Keratinocyte (primary cell): ENCODE data around the gene EPOP. TPM values are rescaled to one million over a fixed set of nuclear protein-coding genes. Genes with fewer than 3 reads are reported as not detected.

Experiments used
- DNase-seq: peaks from one replicate; pipeline ENCODE4 v3.0.0-alpha.2; 2011; ENCODE audit warnings: low read depth, missing footprints, low spot score
- FAIRE-seq: peaks from 2 replicates; lab custom pipeline; 2011; peaks lifted over from hg19 to GRCh38; lab: Jason Lieb, UNC
- H2AFZ ChIP-seq: 2 replicates; pipeline ENCODE4 v1.6.0; 2012; ENCODE audit warnings: low read length, control low read depth, inconsistent platforms; ENCODE audit not compliant: control insufficient read depth
- H3K27ac ChIP-seq: 2 replicates; pipeline ENCODE4 v1.5.1; 2011; ENCODE audit warnings: low read length; ENCODE audit not compliant: control insufficient read depth, insufficient read depth
- H3K27me3 ChIP-seq: 3 replicates; pipeline ENCODE4 v1.6.0; 2011; ENCODE audit warnings: low read length; ENCODE audit not compliant: control insufficient read depth, insufficient read depth; ENCODE audit errors: extremely low read depth
- H3K36me3 ChIP-seq, 2 experiments: 2 replicates in 1 of 2; 3 replicates in 1 of 2; pipeline ENCODE4 v1.5.1; 2011; ENCODE audit warnings: low read length in 2 of 2, mild to moderate bottlenecking in 1 of 2; ENCODE audit not compliant: control insufficient read depth in 2 of 2, insufficient read depth in 2 of 2; ENCODE audit errors: extremely low read depth in 1 of 2
- H3K4me1 ChIP-seq: 3 replicates; pipeline ENCODE4 v1.5.1; 2011; ENCODE audit warnings: low read length; ENCODE audit not compliant: control insufficient read depth, insufficient read depth; ENCODE audit errors: extremely low read depth
- H3K4me2 ChIP-seq: 3 replicates; pipeline ENCODE4 v1.6.0; 2011; ENCODE audit warnings: low read depth, low read length; ENCODE audit not compliant: control insufficient read depth, insufficient read depth; ENCODE audit errors: extremely low read depth
- H3K4me3 ChIP-seq, 3 experiments: fragments of 200-600 bp in 1 of 3; sonication (generic) in 1 of 3; 2 replicates in 2 of 3; 3 replicates in 1 of 3; pipeline ENCODE4 v1.5.1; 2011 to 2016; ENCODE audit warnings: low read length in 3 of 3, mild to moderate bottlenecking in 3 of 3, control low read depth in 2 of 3, inconsistent platforms in 1 of 3, low read depth in 1 of 3, mixed read lengths in 1 of 3, mixed run types in 1 of 3, moderate library complexity in 1 of 3; ENCODE audit not compliant: control insufficient read depth in 2 of 3, insufficient read depth in 2 of 3; ENCODE audit errors: extremely low read depth in 1 of 3
- H3K79me2 ChIP-seq: 2 replicates; pipeline ENCODE4 v1.6.0; 2012; ENCODE audit warnings: low read length; ENCODE audit not compliant: control insufficient read depth, insufficient read depth
- H3K9ac ChIP-seq: 3 replicates; pipeline ENCODE4 v1.6.0; 2011; ENCODE audit warnings: low read length; ENCODE audit not compliant: control insufficient read depth, insufficient read depth; ENCODE audit errors: extremely low read depth
- H3K9me1 ChIP-seq: 3 replicates; pipeline ENCODE4 v1.6.0; 2011; ENCODE audit warnings: low read length; ENCODE audit not compliant: control insufficient read depth, insufficient read depth; ENCODE audit errors: extremely low read depth
- H3K9me3 ChIP-seq: 2 replicates; pipeline ENCODE4 v1.5.1; 2012; ENCODE audit warnings: low read depth, low read length; ENCODE audit not compliant: control insufficient read depth
- H4K20me1 ChIP-seq: 3 replicates; pipeline ENCODE4 v1.6.0; 2011; ENCODE audit warnings: low read length; ENCODE audit not compliant: control insufficient read depth, insufficient read depth; ENCODE audit errors: extremely low read depth
- EZH2 ChIP-seq: IDR thresholded peaks from one replicate; pipeline ENCODE4 v1.6.1; 2012; ENCODE audit warnings: inconsistent platforms, mild to moderate bottlenecking, low read length, moderate library complexity
- dilution Hi-C: fragments of 300-500 bp; cut with MboI; formaldehyde crosslinking; loops from one replicate; pipeline ENCODE4 v1.7.0; 2020; ENCODE audit warnings: low sequenced_read_pairs; ENCODE audit not compliant: extremely low pct_ligation_motif_present
- polyA plus RNA-seq, 5 experiments: library from polyadenylated mRNA; depleted of rRNA in 3 of 5; stranded (reverse) in 3 of 5; stranded (forward) in 1 of 5; unstranded in 1 of 5; fragments of >200 nt; gene quantifications; 1 replicate in 1 of 5; 2 replicates in 3 of 5; 3 replicates in 1 of 5; pipeline versions ENCODE4 v1.2.1 to v1.2.3, GENCODE V29; 2011 to 2012; ENCODE audit warnings: missing spikeins in 2 of 5, low read depth in 1 of 5, low replicate concordance in 1 of 5
- TF ChIP-seq, protein P1 (sequence below), 3 experiments: IDR thresholded peaks in 1 of 3; conservative IDR thresholded peaks in 1 of 3; optimal IDR thresholded peaks in 1 of 3; 2 replicates in 2 of 3; 3 replicates in 1 of 3; pipeline versions ENCODE3 to v1.5.1; 2011; ENCODE audit warnings: low read length in 3 of 3, mild to moderate bottlenecking in 3 of 3, moderate library complexity in 2 of 3, control low read depth in 1 of 3, inconsistent platforms in 1 of 3; ENCODE audit not compliant: insufficient read depth in 2 of 3; ENCODE audit errors: extremely low read depth in 1 of 3

The EPOP gene
- polyA plus RNA-seq, 1 donor (not counting 4 experiments of a cell fraction or from before 2014, with no cell fraction given) = 3.2 TPM

DNA sequence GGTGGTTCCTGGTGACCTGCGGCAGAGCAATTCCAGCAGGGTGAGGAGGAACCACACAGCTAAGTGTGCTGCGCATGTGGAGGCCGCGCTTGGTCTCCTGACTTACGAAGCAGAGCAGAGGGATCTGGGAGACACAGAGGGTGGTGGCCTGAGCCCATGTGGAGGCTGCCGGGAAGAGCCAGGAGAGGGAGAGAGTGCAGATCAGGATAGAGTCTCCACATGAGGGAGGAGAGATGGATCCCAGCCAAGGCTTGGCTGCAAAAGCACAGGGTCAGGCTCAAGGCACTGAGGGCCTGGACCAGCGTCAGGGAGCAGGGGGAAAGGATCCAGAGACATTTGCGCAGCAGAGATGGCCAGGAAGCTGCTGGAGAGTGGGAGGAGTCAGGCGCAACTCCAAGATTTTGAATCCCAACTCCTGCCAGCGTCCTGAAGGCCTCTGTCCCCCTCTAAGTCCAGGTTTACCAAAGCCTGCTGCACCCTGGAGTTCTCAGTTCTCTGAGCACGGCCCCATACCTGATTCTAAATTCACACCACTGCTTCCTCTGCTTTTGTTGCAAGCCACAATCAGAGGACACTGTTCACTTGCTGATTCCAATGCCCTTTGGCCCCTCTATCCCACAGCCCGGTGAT is 19.1 kb upstream of the EPOP start:
- DNase-seq = no peak
- Histone ChIP-seq H3K27me3 (peaks cover 3% of the 10 kb centered on the region), H3K9ac (no peak overlapping the region), H3K27ac (no peak overlapping the region), H3K9me3 (no peaks in the 10 kb centered on the region), H3K4me3 (no peak overlapping the region), H3K9me1 (no peaks in the 10 kb centered on the region), H3K4me1 (no peaks in the 10 kb centered on the region), H4K20me1 (no peaks in the 10 kb centered on the region), H2AFZ (no peak overlapping the region), H3K79me2 (no peaks in the 10 kb centered on the region), H3K4me2 (no peak overlapping the region), H3K36me3 (no peaks in the 10 kb centered on the region)
- no peak for TF ChIP-seq EZH2
- TF ChIP-seq, protein P1, sequence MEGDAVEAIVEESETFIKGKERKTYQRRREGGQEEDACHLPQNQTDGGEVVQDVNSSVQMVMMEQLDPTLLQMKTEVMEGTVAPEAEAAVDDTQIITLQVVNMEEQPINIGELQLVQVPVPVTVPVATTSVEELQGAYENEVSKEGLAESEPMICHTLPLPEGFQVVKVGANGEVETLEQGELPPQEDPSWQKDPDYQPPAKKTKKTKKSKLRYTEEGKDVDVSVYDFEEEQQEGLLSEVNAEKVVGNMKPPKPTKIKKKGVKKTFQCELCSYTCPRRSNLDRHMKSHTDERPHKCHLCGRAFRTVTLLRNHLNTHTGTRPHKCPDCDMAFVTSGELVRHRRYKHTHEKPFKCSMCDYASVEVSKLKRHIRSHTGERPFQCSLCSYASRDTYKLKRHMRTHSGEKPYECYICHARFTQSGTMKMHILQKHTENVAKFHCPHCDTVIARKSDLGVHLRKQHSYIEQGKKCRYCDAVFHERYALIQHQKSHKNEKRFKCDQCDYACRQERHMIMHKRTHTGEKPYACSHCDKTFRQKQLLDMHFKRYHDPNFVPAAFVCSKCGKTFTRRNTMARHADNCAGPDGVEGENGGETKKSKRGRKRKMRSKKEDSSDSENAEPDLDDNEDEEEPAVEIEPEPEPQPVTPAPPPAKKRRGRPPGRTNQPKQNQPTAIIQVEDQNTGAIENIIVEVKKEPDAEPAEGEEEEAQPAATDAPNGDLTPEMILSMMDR (optimal IDR thresholded peaks at IDR 0.05 in 1 of 3, IDR thresholded peaks at IDR 0.05 in 1 of 3, conservative IDR thresholded peaks at IDR 0.05 in 1 of 3; ENCODE audit: extremely low read depth in 1 of 3, insufficient read depth in 2 of 3, low read length in 3 of 3) = no peak
- dilution Hi-C loops = no loop called here
- no peak for FAIRE-seq

DNA sequence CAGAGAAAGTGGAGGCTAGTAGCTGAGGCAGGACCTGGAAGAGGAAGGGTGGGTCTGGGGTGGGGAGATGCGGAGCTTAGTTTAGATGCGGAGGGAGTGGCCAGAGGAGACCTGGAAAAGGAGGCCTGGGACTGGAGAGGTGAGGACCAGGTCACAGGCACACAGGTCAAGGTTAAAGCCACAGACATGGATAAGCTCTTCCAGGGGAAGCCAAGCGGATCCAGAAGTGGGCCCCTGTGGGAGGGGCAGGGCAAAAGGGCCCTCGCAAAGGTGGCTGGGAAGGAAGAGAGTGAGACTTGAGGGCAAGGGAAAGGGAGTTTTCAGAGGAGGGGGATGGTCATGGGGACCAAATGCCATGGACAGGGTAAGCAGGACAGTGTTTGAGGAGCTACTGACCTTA is 16.4 kb upstream of the EPOP start:
- no peak overlapping the region for H3K4me2 ChIP-seq
- H4K20me1 ChIP-seq = no peaks in the 10 kb centered on the region
- H3K27me3 ChIP-seq = no peaks in the 10 kb centered on the region
- no peaks in the 10 kb centered on the region for H3K9me3 ChIP-seq
- no peaks in the 10 kb centered on the region for H3K4me1 ChIP-seq
- no peak overlapping the region for H3K27ac ChIP-seq
- no peaks in the 10 kb centered on the region for H3K36me3 ChIP-seq
- no peak overlapping the region for H2AFZ ChIP-seq
- dilution Hi-C loops = no loop called here
- TF ChIP-seq, protein P1 (optimal IDR thresholded peaks at IDR 0.05 in 1 of 3, IDR thresholded peaks at IDR 0.05 in 1 of 3, conservative IDR thresholded peaks at IDR 0.05 in 1 of 3; ENCODE audit: extremely low read depth in 1 of 3, insufficient read depth in 2 of 3, low read length in 3 of 3) = no peak
- no peak for TF ChIP-seq EZH2
- H3K9me1 ChIP-seq = no peaks in the 10 kb centered on the region
- H3K4me3 ChIP-seq = no peak overlapping the region
- FAIRE-seq (no peak), DNase-seq (no peak)
- no peak overlapping the region for H3K9ac ChIP-seq
- H3K79me2 ChIP-seq = no peaks in the 10 kb centered on the region
